Naive thymus-derived CD8-positive, alpha-beta T cell (primary cell): Measurements from ENCODE around the gene NKAIN2. TPM values are rescaled to one million over a fixed set of nuclear protein-coding genes. Genes with fewer than 3 reads are reported as not detected.

Experiments
- ATAC-seq, 2 donors: fragments of 150-1000 bp; cut with Tn5 transposase in 1 of 2; sonication (Bioruptor Pico), chemical (Tn5 transposase) in 1 of 2; 1 replicate in 1 of 2; 2 replicates in 1 of 2; pipeline ENCODE4 v1.10.0; 2021; ENCODE audit warnings: mild to moderate bottlenecking in 2 of 2, moderate library complexity in 2 of 2
- POLR2A ChIA-PET: fragments of 350-600 bp; sonication (Branson Sonifier 250); formaldehyde crosslinking; loops from one replicate; lab custom pipeline; 2021; ENCODE audit warnings: antibody characterized with exemption; lab: Charles Lee
- DNase-seq, 10 donors: peaks; one replicate each; pipeline versions ENCODE4 v3.0.0 to v3.0.0-alpha.2; 2020 to 2022
- H3K27ac Mint-ChIP-seq, 10 donors: one replicate each; pipeline ENCODE4 v1.8.0; 2020 to 2022; ENCODE audit warnings: mild to moderate bottlenecking in 10 of 10, mixed read lengths in 10 of 10, moderate library complexity in 4 of 10, inconsistent platforms in 1 of 10
- H3K27me3 Mint-ChIP-seq, 5 donors: one replicate each; pipeline ENCODE4 v1.8.0; 2021 to 2022; ENCODE audit warnings: mixed read lengths in 5 of 5
- H3K36me3 Mint-ChIP-seq, 3 donors: one replicate each; pipeline ENCODE4 v1.8.0; 2020 to 2022; ENCODE audit warnings: mixed read lengths in 3 of 3, mild to moderate bottlenecking in 2 of 3, inconsistent platforms in 1 of 3
- H3K4me1 Mint-ChIP-seq, 4 donors: one replicate each; pipeline ENCODE4 v1.8.0; 2021 to 2022; ENCODE audit warnings: mixed read lengths in 4 of 4
- H3K4me3 Mint-ChIP-seq, 10 donors: one replicate each; pipeline ENCODE4 v1.8.0; 2020 to 2022; ENCODE audit warnings: mild to moderate bottlenecking in 10 of 10, mixed read lengths in 10 of 10, moderate library complexity in 6 of 10, inconsistent platforms in 1 of 10
- H3K9me3 Mint-ChIP-seq, 9 donors: one replicate each; pipeline ENCODE4 v1.8.0; 2020 to 2022; ENCODE audit warnings: mixed read lengths in 9 of 9, mild to moderate bottlenecking in 3 of 9, inconsistent platforms in 1 of 9, moderate library complexity in 1 of 9
- polyA plus RNA-seq, 3 donors: library from polyadenylated mRNA; unstranded; fragments of 300-500 nt; fragmentation: Illumina TruSeq; gene quantifications; one replicate each; pipeline ENCODE4 v1.2.3, GENCODE V29; 2021
- total RNA-seq, 8 experiments: library from RNA in 2 of 8; stranded (reverse) in 2 of 8; gene quantifications; one replicate each; pipeline ENCODE4 v1.2.3 and lab custom pipeline; 2021 to 2026

NKAIN2 gene
- total and polyA plus RNA-seq, 5 experiments from 2014 or later, result not detected

DNA sequence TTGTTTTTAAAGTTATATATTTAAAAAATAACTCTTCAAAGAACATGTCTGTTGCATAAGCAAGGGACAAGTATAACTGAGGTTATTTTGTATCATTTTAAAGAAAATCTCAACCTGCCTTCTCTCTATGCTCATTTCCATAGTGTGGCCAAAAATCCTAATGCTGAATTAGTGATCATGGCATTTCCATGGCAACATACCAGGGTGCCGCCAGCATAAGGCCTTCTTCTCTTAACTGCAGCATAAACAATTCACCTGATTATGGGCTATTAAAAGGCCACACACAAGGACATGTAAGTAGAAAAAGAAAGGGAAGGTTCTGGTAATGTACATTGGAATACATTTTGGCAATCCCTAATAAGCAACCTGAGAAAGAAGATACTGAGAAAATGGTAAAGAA, 1063.5 kb downstream of the NKAIN2 start:
- Mint-ChIP-seq H3K36me3 (no peaks in the 10 kb centered on the region), H3K4me3 (no peak overlapping the region), H3K4me1 (no peaks in the 10 kb centered on the region), H3K9me3 (no peaks in the 10 kb centered on the region), H3K27me3 (peaks cover 0 to 12% (median 3%) of the 10 kb centered on the region in 5 donors), H3K27ac (no peak overlapping the region)
- ATAC-seq, result no peak
- DNase-seq, result no peak
- POLR2A ChIA-PET, result no interaction called here

DNA sequence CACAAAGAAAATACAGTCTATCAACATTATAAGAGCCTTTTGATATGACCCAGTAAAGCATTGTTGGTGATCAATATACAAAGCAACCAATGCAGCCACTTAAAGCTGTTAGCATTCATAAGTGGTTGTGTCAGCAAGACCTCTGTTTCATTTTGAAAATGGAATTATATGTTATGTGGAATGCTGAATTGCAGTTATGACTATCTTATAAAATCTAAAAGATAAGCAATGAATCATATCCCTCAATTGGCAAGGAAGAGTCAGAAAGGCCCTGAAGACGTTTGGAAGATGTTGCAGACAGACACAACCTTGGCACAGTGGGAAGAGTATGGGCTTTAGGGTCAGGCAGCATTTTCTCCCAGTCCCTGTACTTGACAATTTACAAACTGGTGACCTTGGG, 1064.8 kb downstream of the NKAIN2 start:
- Mint-ChIP-seq H3K4me1 (no peaks in the 10 kb centered on the region), H3K27ac (no peak overlapping the region), H3K27me3 (peaks cover 0 to 5% (median 1%) of the 10 kb centered on the region in 5 donors), H3K4me3 (no peak overlapping the region), H3K9me3 (no peaks in the 10 kb centered on the region), H3K36me3 (no peaks in the 10 kb centered on the region)
- no peak for ATAC-seq
- DNase-seq, result no peak
- POLR2A ChIA-PET, result no interaction called here

DNA sequence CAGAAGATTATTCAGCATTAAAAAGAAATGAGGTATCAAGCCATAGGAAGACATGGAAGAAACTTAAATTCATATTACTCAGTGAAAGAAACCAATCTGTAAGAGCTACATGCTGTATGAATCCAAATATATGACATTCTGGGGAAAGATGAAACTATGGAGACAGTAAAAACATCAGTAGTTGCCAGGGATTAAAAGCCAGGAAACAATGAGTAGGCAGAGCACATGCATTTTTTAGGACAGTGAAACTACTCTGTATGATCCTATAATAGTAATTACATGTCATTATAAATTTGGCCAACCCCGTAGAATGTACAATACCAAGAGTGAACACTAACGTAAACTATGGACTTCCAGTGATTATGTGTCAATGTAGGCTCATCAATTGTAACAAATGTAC, 1065.8 kb downstream of the NKAIN2 start:
- Mint-ChIP-seq H3K9me3 (no peaks in the 10 kb centered on the region), H3K27me3 (peaks cover 0 to 5% (median 0%) of the 10 kb centered on the region in 5 donors), H3K4me1 (no peaks in the 10 kb centered on the region), H3K4me3 (no peak overlapping the region), H3K36me3 (no peaks in the 10 kb centered on the region), H3K27ac (no peak overlapping the region)
- DNase-seq, result no peak
- ATAC-seq, result no peak
- POLR2A ChIA-PET, result no interaction called here

DNA sequence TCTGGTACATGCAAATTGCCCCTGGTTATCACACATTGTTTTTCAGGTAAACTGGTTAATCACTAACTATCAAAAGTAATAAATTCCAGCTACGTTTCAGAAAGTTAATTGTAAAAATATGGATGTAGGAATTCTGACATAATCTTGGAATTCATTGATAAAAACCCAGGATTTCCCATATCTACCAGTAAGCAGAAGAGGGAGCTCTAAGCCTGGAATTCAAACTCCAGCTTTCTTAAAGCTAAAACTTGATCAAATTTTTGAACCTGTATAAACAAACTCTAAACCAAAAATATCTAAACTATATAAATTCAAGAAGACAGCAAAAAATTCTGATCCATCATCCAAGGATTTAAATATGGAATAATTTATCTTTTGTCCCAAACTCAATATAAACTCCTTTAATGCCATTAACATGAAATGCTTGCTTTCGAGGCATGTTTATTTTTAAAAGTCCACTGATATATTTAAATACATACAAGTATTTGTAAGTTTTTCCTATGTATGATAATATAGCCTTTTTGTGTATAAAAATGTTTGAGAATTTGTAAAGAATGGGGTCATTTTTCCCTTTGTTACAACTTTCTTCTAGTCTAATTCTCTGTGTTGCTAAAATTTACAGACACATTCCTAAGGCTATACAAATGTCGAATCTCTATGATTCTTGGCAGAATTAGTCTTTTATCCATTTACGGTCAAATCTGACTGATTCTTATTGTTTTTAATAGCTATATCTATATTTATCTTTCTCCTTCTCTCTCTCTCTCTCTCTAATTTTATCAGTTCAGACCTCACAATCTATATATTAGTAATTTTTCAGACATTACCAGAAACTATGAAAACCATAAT, 1067.2 kb downstream of the NKAIN2 start:
- peaks cover 0 to 4% (median 2%) of the 10 kb centered on the region in 5 donors for H3K27me3 Mint-ChIP-seq
- DNase-seq, result peak in 1 of 10 donors; percentile 12

DNA sequence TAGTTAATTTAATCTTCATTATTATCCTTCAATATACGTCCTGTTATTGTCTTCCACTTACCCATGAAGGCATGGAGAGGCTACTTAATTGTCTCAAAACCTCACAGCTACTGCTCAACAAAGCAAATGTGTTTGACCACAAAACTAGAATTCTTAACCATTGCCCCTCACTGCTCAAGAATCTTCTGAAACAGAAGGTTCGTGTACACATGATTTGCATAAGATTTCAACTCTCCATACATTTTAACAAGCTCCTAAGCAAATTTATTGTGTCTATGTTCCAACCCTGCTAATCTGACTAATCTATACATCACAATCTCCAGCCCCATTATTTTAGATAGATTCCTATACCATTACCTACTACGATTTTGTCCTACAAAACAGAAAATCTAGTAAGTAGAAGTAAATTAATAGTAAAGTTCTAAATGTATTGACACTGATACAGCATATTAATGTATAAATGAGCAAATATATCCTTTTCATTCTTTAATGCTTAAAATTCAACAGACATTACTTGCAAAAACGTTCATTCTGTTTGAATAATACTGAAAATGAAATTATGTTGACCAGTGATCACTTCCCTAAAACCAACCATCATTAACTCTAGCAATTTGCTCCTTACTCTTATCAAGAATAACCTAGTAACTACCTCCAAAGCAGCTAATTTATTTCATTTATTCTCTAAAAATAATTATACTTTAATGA, 1068.8 kb downstream of the NKAIN2 start:
- POLR2A ChIA-PET, result no interaction called here
- Mint-ChIP-seq H3K9me3 (no peaks in the 10 kb centered on the region), H3K36me3 (no peaks in the 10 kb centered on the region), H3K27ac (no peak overlapping the region), H3K4me3 (no peak overlapping the region), H3K4me1 (no peaks in the 10 kb centered on the region), H3K27me3 (peaks cover 0 to 5% (median 3%) of the 10 kb centered on the region in 5 donors)
- ATAC-seq (no peak), DNase-seq (no peak)

More for the DNA sequence above, 1067.2 kb downstream of the NKAIN2 start:
- POLR2A ChIA-PET, result interaction anchor here (0.6 kb wide), 1 partner anchor 14 kb away, joined by 3 read pairs; no protein-coding TSS in a partner anchor
- H3K27ac Mint-ChIP-seq, result no peak overlapping the region
- ATAC-seq, result no peak
- no peaks in the 10 kb centered on the region for H3K36me3 Mint-ChIP-seq
- H3K4me3 Mint-ChIP-seq, result no peak overlapping the region
- no peaks in the 10 kb centered on the region for H3K4me1 Mint-ChIP-seq
- no peaks in the 10 kb centered on the region for H3K9me3 Mint-ChIP-seq

DNA sequence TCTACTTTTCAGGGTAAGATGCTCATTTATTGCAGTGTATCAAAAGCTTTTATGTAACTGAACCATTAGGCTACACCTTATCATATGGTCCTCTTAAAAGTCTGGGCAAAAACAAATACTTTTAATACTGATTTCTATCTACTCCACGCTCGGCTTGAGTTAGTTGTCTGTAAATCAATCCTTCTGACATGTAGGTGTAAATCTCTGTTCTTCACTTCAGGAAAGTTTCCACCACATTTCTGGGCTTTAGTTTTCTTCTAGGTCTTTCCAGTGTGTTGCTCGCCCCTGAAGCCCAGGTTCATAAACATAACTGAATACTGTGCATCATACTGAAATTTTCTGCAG, 1069.4 kb downstream of the NKAIN2 start:
- POLR2A ChIA-PET, result no interaction called here
- DNase-seq (no peak), ATAC-seq (no peak)
- Mint-ChIP-seq H3K4me1 (no peaks in the 10 kb centered on the region), H3K4me3 (no peak overlapping the region), H3K27ac (no peak overlapping the region), H3K9me3 (no peaks in the 10 kb centered on the region), H3K27me3 (peaks cover 0 to 10% (median 6%) of the 10 kb centered on the region in 5 donors), H3K36me3 (no peaks in the 10 kb centered on the region)

Other genes with a start within 250 kb of the NKAIN2 start
- gene TRDN, start 166.9 kb upstream of the NKAIN2 start, total RNA-seq, result not detected
- gene TRDN, start 166.9 kb upstream of the NKAIN2 start, polyA plus RNA-seq, result not detected